HPDE6-E6E7 (cell line): ENCODE data around the gene PRSS3.
"Not testable (repeated sequence)": the region's sequence is repeated elsewhere in the genome, so short reads cannot be mapped to it uniquely, and the experiment has no call there.

Experiments
- DNase-seq: peaks from one replicate; pipeline ENCODE4 v3.0.0; 2011; ENCODE audit warnings: missing footprints; ENCODE audit errors: extremely low spot score

The PRSS3 gene

GRCh38 chr9:33795281-33795680 is at the start of gene PRSS3:
Gene PRSS3, plus strand, starts transcription at chr9:33795561. Its CDS starts 13 bp downstream, at chr9:33795574.
- no peak for DNase-seq

- DNase-seq = no peak
These were observed 46.6 kb upstream of the PRSS3 start for GRCh38 chr9:33748633-33749304.

GRCh38 chr9:33749305-33749654 is 46.1 kb upstream of the PRSS3 start:
- not testable (repeated sequence) for DNase-seq

- no peak for DNase-seq
These were observed 45.0 kb upstream of the PRSS3 start for GRCh38 chr9:33750307-33750838.

GRCh38 chr9:33750839-33751339 is 44.5 kb upstream of the PRSS3 start:
- DNase-seq = no peak

GRCh38 chr9:33751536-33752129 is 43.7 kb upstream of the PRSS3 start:
- no peak for DNase-seq

GRCh38 chr9:33752130-33752637 is 43.2 kb upstream of the PRSS3 start:
- no peak for DNase-seq

GRCh38 chr9:33752789-33753188 is 42.6 kb upstream of the PRSS3 start:
- DNase-seq = not testable (repeated sequence)

GRCh38 chr9:33759648-33760047 is 35.7 kb upstream of the PRSS3 start:
- DNase-seq = peak; percentile 46

GRCh38 chr9:33762343-33762742 is 33.0 kb upstream of the PRSS3 start:
- DNase-seq = no peak

- not testable (repeated sequence) for DNase-seq
These were observed 31.7 kb upstream of the PRSS3 start for GRCh38 chr9:33763709-33764108.

- DNase-seq = no peak
These were observed 29.9 kb upstream of the PRSS3 start for GRCh38 chr9:33765411-33765810.

GRCh38 chr9:33770156-33770880 is 25.0 kb upstream of the PRSS3 start:
- not testable (repeated sequence) for DNase-seq

- not testable (repeated sequence) for DNase-seq
These were observed 22.2 kb upstream of the PRSS3 start for GRCh38 chr9:33773135-33773534.

GRCh38 chr9:33774074-33774659 is 21.2 kb upstream of the PRSS3 start:
- not testable (repeated sequence) for DNase-seq

- DNase-seq = no peak
These were observed 18.8 kb upstream of the PRSS3 start for GRCh38 chr9:33776578-33776977.

- DNase-seq = peak; percentile 36
These were observed 16.5 kb upstream of the PRSS3 start for GRCh38 chr9:33778700-33779351.

- DNase-seq = no peak
These were observed 15.1 kb upstream of the PRSS3 start for GRCh38 chr9:33780276-33780675.

- no peak for DNase-seq
These were observed 13.6 kb upstream of the PRSS3 start for GRCh38 chr9:33781736-33782135.

GRCh38 chr9:33782395-33783152 is 12.8 kb upstream of the PRSS3 start:
- no peak for DNase-seq

GRCh38 chr9:33785914-33786313 is 9.4 kb upstream of the PRSS3 start:
- no peak for DNase-seq
